GM23338 (cell line): Measurements from ENCODE around the gene ARMH4.

Experiments used
- CREB1 ChIP-seq: fragments of 250-450 bp; sonication (Bioruptor Pico); IDR thresholded peaks from 2 replicates; pipeline ENCODE4 v1.5.0; 2020; ENCODE audit warnings: low read depth, mild to moderate bottlenecking, moderate library complexity
- EZH2 ChIP-seq: fragments of 200-600 bp; sonication (generic); IDR thresholded peaks from one replicate; pipeline ENCODE4 v1.8.0; 2017; ENCODE audit warnings: antibody characterized with exemption, mild to moderate bottlenecking, low read depth; ENCODE audit not compliant: unreplicated experiment
- EZH2phosphoT487 ChIP-seq: fragments of 200-600 bp; sonication (generic); IDR thresholded peaks from one replicate; pipeline ENCODE4 v1.8.1; 2018; ENCODE audit warnings: antibody characterized with exemption; ENCODE audit not compliant: unreplicated experiment
- JUNB ChIP-seq: IDR thresholded peaks from one replicate; pipeline ENCODE4 v1.6.1; 2016; ENCODE audit warnings: antibody characterized with exemption; ENCODE audit not compliant: unreplicated experiment
- POLR2AphosphoS5 ChIP-seq: IDR thresholded peaks from 2 replicates; pipeline ENCODE4 v1.6.1; 2016; ENCODE audit warnings: antibody characterized with exemption, low read depth
- STAT1 ChIP-seq: IDR thresholded peaks from one replicate; pipeline ENCODE4 v1.6.1; 2016; ENCODE audit warnings: antibody characterized with exemption; ENCODE audit not compliant: unreplicated experiment
- ZNF331 ChIP-seq: fragments of 250-450 bp; sonication (Bioruptor Pico); IDR thresholded peaks from 2 replicates; pipeline ENCODE4 v1.5.0; 2020; ENCODE audit warnings: low read depth, mild to moderate bottlenecking, moderate library complexity
- TF ChIP-seq, protein P1 (sequence below): IDR thresholded peaks from one replicate; pipeline ENCODE4 v1.6.1; 2018; ENCODE audit warnings: antibody characterized with exemption; ENCODE audit not compliant: unreplicated experiment
- TF ChIP-seq, protein P2 (sequence below), 2 experiments: fragments of 200-600 bp in 1 of 2; sonication (generic) in 1 of 2; conservative IDR thresholded peaks; 2 replicates each; pipeline versions ENCODE4 v1.5.1 to v1.6.1; 2016 to 2017; ENCODE audit warnings: antibody characterized with exemption in 2 of 2, low read depth in 2 of 2, mild to moderate bottlenecking in 2 of 2, moderate library complexity in 1 of 2
- TF ChIP-seq, protein P3 (sequence below): fragments of 250-450 bp; sonication (Bioruptor Pico); IDR thresholded peaks from 2 replicates; pipeline ENCODE4 v1.5.0; 2020; ENCODE audit warnings: mild to moderate bottlenecking, moderate library complexity

DNA sequence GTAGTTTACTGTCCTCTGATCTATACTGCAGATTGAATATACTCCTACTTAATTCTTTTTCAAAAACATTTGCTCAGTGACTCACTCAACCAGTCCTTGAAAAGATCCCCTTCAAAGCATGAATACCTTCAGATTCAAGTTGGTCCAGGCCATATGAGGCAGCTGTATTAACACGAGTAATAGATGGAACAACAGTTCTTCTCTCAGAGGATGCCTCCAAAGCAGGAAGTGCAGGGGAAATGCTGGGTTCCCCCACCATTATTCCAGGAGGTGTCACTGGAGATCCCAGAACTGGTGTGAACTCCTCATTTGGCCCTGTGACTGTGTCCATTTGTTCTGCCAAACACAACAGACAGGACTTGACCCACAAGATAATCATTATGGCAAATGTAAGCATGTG is 20.6 kb downstream of the ARMH4 start:
- TF ChIP-seq, protein P1, sequence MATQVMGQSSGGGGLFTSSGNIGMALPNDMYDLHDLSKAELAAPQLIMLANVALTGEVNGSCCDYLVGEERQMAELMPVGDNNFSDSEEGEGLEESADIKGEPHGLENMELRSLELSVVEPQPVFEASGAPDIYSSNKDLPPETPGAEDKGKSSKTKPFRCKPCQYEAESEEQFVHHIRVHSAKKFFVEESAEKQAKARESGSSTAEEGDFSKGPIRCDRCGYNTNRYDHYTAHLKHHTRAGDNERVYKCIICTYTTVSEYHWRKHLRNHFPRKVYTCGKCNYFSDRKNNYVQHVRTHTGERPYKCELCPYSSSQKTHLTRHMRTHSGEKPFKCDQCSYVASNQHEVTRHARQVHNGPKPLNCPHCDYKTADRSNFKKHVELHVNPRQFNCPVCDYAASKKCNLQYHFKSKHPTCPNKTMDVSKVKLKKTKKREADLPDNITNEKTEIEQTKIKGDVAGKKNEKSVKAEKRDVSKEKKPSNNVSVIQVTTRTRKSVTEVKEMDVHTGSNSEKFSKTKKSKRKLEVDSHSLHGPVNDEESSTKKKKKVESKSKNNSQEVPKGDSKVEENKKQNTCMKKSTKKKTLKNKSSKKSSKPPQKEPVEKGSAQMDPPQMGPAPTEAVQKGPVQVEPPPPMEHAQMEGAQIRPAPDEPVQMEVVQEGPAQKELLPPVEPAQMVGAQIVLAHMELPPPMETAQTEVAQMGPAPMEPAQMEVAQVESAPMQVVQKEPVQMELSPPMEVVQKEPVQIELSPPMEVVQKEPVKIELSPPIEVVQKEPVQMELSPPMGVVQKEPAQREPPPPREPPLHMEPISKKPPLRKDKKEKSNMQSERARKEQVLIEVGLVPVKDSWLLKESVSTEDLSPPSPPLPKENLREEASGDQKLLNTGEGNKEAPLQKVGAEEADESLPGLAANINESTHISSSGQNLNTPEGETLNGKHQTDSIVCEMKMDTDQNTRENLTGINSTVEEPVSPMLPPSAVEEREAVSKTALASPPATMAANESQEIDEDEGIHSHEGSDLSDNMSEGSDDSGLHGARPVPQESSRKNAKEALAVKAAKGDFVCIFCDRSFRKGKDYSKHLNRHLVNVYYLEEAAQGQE, result no peak
- TF ChIP-seq POLR2AphosphoS5 (no peak), CREB1 (CRISPR knock-in tag) (no peak), STAT1 (no peak), EZH2 (no peak), JUNB (no peak), ZNF331 (CRISPR knock-in tag) (no peak), EZH2phosphoT487 (no peak)
- TF ChIP-seq, protein P2, sequence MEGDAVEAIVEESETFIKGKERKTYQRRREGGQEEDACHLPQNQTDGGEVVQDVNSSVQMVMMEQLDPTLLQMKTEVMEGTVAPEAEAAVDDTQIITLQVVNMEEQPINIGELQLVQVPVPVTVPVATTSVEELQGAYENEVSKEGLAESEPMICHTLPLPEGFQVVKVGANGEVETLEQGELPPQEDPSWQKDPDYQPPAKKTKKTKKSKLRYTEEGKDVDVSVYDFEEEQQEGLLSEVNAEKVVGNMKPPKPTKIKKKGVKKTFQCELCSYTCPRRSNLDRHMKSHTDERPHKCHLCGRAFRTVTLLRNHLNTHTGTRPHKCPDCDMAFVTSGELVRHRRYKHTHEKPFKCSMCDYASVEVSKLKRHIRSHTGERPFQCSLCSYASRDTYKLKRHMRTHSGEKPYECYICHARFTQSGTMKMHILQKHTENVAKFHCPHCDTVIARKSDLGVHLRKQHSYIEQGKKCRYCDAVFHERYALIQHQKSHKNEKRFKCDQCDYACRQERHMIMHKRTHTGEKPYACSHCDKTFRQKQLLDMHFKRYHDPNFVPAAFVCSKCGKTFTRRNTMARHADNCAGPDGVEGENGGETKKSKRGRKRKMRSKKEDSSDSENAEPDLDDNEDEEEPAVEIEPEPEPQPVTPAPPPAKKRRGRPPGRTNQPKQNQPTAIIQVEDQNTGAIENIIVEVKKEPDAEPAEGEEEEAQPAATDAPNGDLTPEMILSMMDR (conservative IDR thresholded peaks at IDR 0.05; ENCODE audit: low read depth in 2 of 2), result peak in 1 of 2 experiments; percentile 37; a peak in 2 of 4 replicates
- TF ChIP-seq, protein P3, sequence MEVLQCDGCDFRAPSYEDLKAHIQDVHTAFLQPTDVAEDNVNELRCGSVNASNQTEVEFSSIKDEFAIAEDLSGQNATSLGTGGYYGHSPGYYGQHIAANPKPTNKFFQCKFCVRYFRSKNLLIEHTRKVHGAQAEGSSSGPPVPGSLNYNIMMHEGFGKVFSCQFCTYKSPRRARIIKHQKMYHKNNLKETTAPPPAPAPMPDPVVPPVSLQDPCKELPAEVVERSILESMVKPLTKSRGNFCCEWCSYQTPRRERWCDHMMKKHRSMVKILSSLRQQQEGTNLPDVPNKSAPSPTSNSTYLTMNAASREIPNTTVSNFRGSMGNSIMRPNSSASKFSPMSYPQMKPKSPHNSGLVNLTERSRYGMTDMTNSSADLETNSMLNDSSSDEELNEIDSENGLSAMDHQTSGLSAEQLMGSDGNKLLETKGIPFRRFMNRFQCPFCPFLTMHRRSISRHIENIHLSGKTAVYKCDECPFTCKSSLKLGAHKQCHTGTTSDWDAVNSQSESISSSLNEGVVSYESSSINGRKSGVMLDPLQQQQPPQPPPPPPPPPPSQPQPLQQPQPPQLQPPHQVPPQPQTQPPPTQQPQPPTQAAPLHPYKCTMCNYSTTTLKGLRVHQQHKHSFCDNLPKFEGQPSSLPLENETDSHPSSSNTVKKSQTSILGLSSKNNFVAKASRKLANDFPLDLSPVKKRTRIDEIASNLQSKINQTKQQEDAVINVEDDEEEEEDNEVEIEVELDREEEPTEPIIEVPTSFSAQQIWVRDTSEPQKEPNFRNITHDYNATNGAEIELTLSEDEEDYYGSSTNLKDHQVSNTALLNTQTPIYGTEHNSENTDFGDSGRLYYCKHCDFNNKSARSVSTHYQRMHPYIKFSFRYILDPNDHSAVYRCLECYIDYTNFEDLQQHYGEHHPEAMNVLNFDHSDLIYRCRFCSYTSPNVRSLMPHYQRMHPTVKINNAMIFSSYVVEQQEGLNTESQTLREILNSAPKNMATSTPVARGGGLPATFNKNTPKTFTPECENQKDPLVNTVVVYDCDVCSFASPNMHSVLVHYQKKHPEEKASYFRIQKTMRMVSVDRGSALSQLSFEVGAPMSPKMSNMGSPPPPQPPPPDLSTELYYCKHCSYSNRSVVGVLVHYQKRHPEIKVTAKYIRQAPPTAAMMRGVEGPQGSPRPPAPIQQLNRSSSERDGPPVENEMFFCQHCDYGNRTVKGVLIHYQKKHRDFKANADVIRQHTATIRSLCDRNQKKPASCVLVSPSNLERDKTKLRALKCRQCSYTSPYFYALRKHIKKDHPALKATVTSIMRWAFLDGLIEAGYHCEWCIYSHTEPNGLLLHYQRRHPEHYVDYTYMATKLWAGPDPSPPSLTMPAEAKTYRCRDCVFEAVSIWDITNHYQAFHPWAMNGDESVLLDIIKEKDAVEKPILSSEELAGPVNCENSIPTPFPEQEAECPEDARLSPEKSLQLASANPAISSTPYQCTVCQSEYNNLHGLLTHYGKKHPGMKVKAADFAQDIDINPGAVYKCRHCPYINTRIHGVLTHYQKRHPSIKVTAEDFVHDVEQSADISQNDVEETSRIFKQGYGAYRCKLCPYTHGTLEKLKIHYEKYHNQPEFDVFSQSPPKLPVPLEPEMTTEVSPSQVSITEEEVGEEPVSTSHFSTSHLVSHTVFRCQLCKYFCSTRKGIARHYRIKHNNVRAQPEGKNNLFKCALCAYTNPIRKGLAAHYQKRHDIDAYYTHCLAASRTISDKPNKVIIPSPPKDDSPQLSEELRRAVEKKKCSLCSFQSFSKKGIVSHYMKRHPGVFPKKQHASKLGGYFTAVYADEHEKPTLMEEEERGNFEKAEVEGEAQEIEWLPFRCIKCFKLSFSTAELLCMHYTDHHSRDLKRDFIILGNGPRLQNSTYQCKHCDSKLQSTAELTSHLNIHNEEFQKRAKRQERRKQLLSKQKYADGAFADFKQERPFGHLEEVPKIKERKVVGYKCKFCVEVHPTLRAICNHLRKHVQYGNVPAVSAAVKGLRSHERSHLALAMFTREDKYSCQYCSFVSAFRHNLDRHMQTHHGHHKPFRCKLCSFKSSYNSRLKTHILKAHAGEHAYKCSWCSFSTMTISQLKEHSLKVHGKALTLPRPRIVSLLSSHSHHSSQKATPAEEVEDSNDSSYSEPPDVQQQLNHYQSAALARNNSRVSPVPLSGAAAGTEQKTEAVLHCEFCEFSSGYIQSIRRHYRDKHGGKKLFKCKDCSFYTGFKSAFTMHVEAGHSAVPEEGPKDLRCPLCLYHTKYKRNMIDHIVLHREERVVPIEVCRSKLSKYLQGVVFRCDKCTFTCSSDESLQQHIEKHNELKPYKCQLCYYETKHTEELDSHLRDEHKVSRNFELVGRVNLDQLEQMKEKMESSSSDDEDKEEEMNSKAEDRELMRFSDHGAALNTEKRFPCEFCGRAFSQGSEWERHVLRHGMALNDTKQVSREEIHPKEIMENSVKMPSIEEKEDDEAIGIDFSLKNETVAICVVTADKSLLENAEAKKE (CRISPR knock-in tag), result no peak
